Hepatocyte (in vitro differentiated cells): ENCODE measurements around the gene FBXO9.

Source experiments
- CTCF ChIP-seq: fragments of 200-600 bp; sonication (generic); IDR thresholded peaks from 2 replicates; pipeline ENCODE4 v1.5.1; 2016; ENCODE audit warnings: antibody characterized with exemption, mild to moderate bottlenecking; ENCODE audit not compliant: poor library complexity
- EZH2 ChIP-seq: fragments of 200-600 bp; sonication (generic); IDR thresholded peaks from 2 replicates; pipeline ENCODE4 v1.6.1; 2016; ENCODE audit warnings: antibody characterized with exemption, mild to moderate bottlenecking, borderline replicate concordance

GRCh38 chr6:53015486-53015885 lies 49.7 kb upstream of the FBXO9 start:
- TF ChIP-seq CTCF (no peak), EZH2 (no peak)
